Heart left ventricle (tissue), 13 donors: ENCODE data around the gene MYB.

ENCODE experiments used
- CTCF ChIP-seq, 12 donors: fragments of 200-600 bp; sonication (generic) in 4 of 12; IDR thresholded peaks; one replicate each; pipeline versions ENCODE4 v1.5.0 to v1.8.0; 2018 to 2022; ENCODE audit warnings: antibody characterized with exemption in 12 of 12, mild to moderate bottlenecking in 5 of 12
- POLR2A ChIP-seq, 2 donors: fragments of 450-650 bp; IDR thresholded peaks; one replicate each; pipeline ENCODE4 v1.6.1; 2017; ENCODE audit warnings: antibody characterized with exemption in 2 of 2, mild to moderate bottlenecking in 2 of 2, moderate library complexity in 2 of 2
- donor health status: ischemic (EF 13 %, LVEDD 7.1; RV severe dilation, severe dysfunction).
- donor health status: DM: no; HTN: yes; CAD: no.
- donor health status: DM: no; HTN: no; CAD: no.
- donor health status: ischemic (EF 25% LVEDD 6.9; RV normal size, moderate dysfunction).
- donor health status: ischemic (EF 25% LVEDD 5.7; RV mildly dilated, moderate dysfunction).
- donor health status: ischemic (EF 35%, LVEDD 5.7; RV mildly dilated, moderate dysfunction).
- donor health status: nonischemic (EF 11% LVEDD 7.7; RV severe dilation, severe dysfunction).
- donor health status: DM: yes; HTN: yes; CAD: no.
- donor health status: PGD.
- donor health status: ischemic (EF 29% LVEDD 5.4; RV normal size, mild dysfunction).
- donor health status: nonischemic (EF 23%, LVEDD 6.1; RV moderate dilation, normal function).

GRCh38 chr6:135176464-135176863, 4.6 kb upstream of the MYB start:
- no peak for TF ChIP-seq CTCF (IDR thresholded peaks at IDR 0.05)
- TF ChIP-seq POLR2A (IDR thresholded peaks at IDR 0.05) = no peak
